Epidermal melanocyte (primary cell): ENCODE results near the gene PLEKHA6.

Experiments used
- DNase-seq: peaks from one replicate; pipeline ENCODE4 v3.0.0; 2011; ENCODE audit warnings: low spot score; ENCODE audit not compliant: insufficient read length

The PLEKHA6 gene

DNA sequence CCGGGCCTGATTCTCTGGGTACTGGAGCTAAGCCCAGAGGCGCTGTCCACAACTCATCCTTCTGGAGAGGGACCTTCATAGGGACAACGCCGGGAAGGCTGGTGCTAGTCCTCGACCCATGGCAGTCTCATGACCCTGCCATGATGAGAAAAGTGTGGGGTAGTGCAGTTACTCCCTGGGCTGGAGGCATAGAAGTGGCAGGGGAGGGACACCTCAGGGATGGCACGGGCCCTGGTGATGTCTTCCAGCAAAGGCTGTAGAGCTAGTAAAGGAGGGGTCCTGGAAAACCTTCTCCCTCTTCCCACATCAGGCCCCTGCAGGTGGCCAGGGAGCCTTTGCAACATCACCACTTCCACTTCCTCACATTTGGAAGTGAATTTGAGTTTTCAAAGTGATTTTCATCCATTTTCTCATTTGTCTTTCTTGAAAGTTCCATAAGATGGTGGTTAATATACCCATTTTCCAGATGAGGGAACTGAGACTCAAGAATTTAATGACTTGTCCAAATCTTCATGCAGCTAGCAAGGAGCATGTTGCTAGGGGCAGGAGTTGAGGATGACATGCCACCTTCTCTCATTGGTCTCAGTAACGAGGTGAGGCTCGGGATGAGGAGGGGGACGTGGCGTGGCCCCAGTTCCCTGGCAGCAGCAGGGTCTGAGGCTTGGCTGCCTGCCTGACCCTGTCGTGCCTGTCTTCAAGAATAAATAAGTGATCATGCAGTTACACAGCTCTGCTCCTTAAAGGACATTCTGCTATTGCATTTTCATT lies 142.7 kb downstream of the PLEKHA6 start:
- no peak for DNase-seq

- DNase-seq, result no peak
These were observed 143.5 kb downstream of the PLEKHA6 start for GRCh38 chr1:204216236-204216635.

GRCh38 chr1:204213668-204214662 lies 145.8 kb downstream of the PLEKHA6 start, which contains the start of gene GOLT1A:
TSS of gene GOLT1A (minus strand) at chr1:204213988. CDS start at chr1:204213906, 82 bp downstream.
- peak; percentile 62 for DNase-seq

DNA sequence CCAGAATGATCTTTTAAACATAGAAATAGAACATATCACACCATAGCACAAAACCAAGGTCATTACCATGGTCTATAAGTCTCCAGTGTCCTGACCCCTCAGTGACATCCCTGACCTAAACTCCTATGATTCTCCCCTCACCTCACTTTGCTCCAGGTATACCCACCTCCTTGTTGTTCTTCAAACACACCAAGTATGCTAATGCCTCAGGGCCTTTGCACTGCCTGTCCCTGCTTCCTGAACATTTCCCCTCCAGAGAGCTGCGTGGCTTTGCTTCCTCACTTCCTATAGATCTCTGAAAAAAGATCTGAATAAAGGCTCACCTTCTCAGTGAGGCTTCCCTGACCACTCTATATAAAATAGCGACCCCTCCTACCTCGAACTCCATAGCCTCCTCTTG lies 147.0 kb downstream of the PLEKHA6 start:
- no peak for DNase-seq

DNA sequence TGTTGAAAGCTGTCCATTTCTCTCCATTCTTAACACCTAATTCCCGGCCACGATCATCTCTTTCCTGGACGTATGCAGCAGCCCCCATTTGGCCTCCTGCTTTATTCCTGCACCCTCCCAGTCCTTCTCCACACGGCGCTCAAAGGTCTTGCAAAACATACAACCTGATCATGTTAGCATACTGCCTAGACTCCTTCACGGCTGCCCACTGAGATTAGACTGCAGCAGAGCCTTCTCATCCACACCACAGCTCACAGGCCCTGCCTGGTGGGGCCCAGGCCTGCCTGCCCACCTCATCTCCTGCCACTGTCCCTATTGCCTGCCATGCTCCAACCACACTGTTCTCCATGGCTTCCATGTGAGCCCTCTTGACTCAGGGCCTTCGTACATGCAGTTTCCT lies 148.7 kb downstream of the PLEKHA6 start:
- no peak for DNase-seq

DNA sequence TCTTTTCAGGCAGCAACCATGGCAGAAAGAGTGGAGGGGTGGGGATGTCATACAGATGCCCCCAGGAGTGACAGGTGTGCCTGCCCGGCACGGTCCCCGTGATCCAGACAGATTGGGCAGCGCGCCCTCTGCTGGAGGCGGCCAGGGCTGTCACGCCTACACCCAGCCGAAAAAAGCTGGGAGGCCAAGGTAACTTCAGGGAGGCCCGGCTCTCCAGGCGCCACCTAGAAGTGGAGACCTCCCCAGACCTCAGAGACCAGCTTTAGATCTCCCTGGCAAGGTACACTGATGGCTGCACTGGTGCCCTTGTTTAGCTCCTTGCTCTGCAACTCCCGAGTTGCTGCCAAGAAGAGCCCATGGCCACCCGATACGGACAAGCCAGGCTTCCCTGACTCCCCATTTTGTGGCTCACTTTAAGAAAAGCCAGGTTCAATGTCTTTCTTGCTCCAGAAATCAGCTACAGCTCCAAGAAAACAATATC lies 152.6 kb downstream of the PLEKHA6 start:
- DNase-seq, result peak; percentile 73

DNA sequence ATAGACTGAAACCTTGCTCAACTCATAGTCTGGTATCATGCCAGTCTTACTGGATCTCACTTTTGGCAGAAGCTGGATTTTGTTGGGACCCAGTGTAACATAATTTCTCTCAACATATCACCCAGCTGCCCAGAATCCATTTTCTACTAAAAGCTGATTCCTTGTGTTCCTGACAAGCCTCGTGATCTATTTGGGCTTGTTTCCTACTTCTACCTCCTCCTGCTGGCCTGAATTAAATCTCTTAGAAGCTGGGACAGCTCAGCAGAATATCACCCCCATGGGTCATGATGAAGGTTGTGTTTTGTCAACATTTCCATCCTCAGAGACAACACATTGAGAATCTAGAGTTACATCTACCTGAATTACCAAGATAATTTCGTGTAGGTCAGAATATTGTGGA lies 153.6 kb downstream of the PLEKHA6 start:
- no peak for DNase-seq

- DNase-seq, result no peak
These were observed 154.2 kb downstream of the PLEKHA6 start for GRCh38 chr1:204205486-204205885.

- no peak for DNase-seq
These were observed 154.8 kb downstream of the PLEKHA6 start for GRCh38 chr1:204204944-204205343.

DNA sequence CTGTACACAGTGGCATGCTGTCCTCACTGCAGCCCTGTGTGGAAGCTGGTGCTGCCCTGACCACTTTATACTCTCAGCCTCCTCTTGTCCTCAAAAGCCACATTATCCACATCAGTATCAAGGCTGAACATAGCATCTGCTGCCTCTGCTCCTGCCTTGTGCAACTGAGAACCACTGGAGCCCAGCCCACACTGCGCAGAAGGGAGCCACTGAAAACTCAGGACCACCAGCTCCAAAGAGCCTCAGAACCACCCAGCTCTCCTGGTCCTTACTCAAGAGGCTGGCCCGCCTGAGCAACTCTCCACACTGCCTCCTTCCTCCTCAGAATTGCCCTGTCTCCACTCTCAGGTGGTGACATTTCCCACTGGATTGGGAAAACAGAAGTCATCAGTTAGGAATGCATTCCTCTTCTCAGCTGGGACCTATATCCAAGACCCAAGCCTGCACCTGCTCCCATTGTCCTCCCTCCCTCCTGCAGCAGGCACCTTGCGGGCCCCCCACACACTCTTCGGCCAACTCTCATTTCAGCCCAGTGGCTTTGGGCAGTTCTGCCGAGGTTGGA lies 156.4 kb downstream of the PLEKHA6 start:
- no peak for DNase-seq

DNA sequence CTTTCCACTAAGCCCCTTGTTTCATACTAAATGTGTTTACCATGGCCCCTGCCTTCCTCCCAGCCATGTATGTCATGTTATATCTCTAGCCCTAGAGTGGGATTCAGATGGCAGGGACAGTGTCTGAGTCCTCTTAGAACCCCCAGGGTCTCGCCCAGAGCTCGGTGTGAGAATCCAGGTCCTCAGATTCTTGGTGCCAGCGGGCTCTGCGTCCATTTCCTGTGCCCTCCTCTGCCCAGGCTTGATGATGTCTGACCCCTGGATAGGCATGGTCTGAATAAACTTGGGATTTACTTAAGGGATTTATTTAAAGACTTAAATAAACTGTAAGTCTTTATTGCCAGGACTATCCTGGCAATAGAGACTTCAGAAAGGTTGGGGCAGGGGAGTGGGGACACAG lies 157.2 kb downstream of the PLEKHA6 start:
- no peak for DNase-seq

DNA sequence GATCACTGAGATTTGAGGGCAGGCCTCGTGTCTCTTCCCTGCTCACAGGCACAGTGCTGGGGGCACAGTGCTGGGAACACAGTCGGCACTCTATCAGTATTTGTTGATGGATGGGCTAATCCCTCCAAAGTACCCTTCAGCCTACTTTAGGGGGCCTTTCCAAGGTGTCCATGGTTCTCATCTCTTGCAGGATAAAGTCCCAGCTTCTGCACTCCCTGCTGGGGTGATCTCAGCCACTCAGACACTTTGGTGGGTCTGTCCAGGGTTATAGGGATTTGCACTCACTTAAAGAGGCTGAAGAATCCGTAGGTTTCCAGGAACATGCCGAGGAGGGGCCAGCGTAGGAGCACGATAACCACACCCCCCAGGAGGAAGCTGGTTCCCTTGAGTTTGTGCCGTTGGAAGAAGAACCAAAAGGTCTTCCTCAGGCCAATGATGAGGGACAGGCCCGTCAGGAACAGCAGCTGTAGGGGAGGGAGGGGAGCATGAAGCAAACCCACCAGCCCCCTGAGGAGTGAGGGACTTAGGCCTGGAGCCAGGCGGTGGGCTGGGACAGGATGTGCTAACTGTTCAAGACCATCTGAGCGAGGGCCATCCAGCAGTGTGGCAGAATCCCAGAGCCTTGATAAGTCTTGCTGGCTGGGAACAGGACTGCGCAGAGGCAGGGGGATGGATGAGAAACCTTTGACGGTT lies 158.2 kb downstream of the PLEKHA6 start:
- DNase-seq, result no peak

DNA sequence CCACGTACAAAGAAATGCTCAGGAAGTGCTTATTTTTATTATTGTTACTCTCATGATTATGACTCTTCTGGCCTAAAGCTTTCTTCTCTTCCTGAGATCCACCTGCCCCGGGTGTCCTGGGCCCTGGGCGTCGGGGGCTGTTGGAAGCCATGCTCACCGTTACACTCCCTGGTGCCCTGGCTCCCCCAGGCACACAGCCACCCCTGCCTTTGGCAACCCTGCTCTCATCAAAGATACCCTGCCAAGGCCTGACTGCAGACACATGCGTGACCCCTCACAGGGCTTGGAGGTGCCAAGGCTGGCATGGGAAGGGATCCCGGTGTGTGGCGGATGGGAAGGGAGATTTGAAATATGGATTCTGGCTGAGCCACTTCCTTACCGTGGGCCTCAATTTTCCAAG lies 160.2 kb downstream of the PLEKHA6 start:
- DNase-seq, result no peak

DNA sequence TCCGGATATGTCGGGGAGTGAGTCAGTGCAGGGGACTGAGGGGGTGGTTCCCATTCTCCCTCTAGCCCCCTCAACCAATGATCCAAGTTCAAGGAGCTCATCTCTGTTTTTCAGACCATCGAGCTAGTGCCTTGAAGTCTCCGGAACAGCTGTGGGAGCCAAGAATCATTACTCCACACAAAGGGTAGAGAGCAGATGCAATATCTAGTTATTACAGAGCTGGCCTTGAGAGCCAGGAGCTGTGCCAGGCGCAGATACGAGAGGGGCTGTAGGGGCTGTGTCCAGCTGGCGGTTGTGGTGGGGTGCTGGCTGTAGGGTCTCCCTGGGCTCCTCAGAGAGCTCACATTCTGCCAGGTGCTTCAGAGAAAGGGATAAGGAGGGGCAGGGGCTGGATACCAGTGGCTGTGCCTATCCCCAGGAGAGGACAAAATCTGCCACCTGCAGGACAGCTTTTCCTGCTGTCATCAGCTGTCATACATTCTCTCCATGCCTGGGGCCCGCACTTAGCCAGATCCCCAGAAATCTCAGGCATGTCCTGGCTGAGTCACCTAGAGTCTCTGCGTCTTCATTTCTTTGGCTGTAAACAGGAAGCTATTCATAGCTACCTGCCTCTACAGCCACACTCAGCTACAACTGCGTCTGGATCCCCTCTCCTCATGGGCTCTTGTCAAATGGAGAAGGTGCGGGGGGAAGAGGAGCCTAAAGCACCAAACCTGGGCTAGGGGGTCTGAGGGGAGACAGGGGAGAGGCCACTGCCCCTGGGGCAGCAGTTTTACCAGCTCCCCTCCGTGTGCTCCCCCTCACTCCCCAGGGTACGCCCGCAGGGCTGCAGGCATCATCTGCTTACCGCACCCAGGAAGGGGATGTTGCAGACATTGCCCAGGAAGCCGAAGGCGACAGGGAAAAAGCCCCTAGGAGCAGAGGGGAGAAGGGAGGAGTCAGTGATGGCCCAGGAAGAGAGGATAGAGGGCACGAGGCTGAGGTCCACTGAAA lies 161.1 kb downstream of the PLEKHA6 start:
- DNase-seq, result no peak

- DNase-seq, result no peak
These were observed 162.7 kb downstream of the PLEKHA6 start for GRCh38 chr1:204197068-204197467.

DNA sequence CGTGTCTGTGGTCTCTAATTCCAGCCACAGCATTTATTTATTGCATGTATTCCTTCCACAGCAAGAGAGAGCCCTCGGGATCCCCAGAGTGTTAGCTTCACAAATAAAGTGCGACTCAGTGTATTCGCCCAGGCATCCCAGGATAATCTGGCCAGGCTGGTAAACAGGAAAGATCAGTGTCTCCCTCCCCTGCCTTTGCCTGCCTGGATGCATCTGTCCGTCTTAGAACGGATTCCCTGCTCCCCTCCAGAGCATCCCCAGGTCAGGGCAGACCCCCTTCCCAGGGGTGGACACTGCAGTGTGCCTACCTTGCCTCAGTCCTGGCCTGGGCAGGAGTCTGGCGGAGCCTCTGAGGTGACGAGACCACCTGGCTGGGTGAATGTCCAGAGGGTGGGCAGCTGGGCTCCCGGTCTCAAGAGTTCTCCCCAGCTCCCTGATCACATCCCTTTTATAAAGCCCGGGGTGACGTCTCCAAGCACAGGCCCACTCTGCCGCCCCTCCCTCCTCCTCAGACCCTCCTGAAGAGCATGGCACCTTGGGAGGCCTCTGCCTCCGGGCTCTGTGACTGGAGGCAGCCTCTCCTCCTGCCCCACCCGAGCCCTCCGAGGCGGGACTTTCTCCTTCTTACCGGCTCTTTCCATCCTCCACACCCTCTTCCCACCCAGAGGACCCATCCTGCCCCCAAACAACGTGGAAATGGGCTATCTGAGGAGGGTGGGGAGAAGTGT lies 163.5 kb downstream of the PLEKHA6 start, which contains the start of gene KISS1:
KISS1 (minus strand) TSS at position 424 of the 728 bp plus-strand sequence. CDS start 3,615 bp downstream, outside the sequence.
- no peak for DNase-seq

- no peak for DNase-seq
These were observed 165.0 kb downstream of the PLEKHA6 start for GRCh38 chr1:204194771-204195170.

- no peak for DNase-seq
These were observed 165.6 kb downstream of the PLEKHA6 start for GRCh38 chr1:204194080-204194479.
